Lower leg skin (tissue), 4 donors: ENCODE results near the gene SAMD9. TPM values are rescaled to one million over a fixed set of nuclear protein-coding genes. Genes with fewer than 3 reads are reported as not detected.

Source experiments
- DNase-seq, 2 donors: peaks; one replicate each; pipeline ENCODE4 v3.0.0-alpha.2; 2019; ENCODE audit warnings: low spot score in 2 of 2
- H3K4me3 ChIP-seq: fragments of 200-600 bp; sonication (generic); 2 replicates; pipeline ENCODE4 v1.5.1; 2017; ENCODE audit warnings: mild to moderate bottlenecking, low read depth; ENCODE audit not compliant: poor library complexity, severe bottlenecking
- POLR2A ChIP-seq, 2 donors: fragments of 450-650 bp; IDR thresholded peaks; one replicate each; pipeline ENCODE4 v1.6.1; 2016 to 2017; ENCODE audit warnings: antibody characterized with exemption in 2 of 2, mild to moderate bottlenecking in 1 of 2, moderate library complexity in 1 of 2
- WGBS, 2 donors: methylation state at CpG; one replicate each; pipeline ENCODE4 v1.1.5; 2018; 5-methylcytosine and 5-hydroxymethylcytosine counted together
- intact Hi-C: fragments of 100-400 bp; cut with DNase I; formaldehyde crosslinking; loops from one replicate; pipeline ENCODE4 v1.15.0; 2023; ENCODE audit warnings: low total_unique reads
- total RNA-seq, 4 donors: library from RNA; depleted of rRNA; stranded (reverse); fragments of >200 nt; gene quantifications; one replicate each; pipeline ENCODE4 v1.1.0, GENCODE V29; 2016
- TF ChIP-seq, protein P1 (sequence below), 3 donors: fragments of 450-650 bp; IDR thresholded peaks; one replicate each; pipeline ENCODE4 v1.5.1; 2016; ENCODE audit warnings: antibody characterized with exemption in 3 of 3, mild to moderate bottlenecking in 3 of 3, moderate library complexity in 2 of 3

SAMD9 gene
- 1 to 10 TPM; 1.4 to 4.7 (median 3.1) TPM for total RNA-seq

DNA sequence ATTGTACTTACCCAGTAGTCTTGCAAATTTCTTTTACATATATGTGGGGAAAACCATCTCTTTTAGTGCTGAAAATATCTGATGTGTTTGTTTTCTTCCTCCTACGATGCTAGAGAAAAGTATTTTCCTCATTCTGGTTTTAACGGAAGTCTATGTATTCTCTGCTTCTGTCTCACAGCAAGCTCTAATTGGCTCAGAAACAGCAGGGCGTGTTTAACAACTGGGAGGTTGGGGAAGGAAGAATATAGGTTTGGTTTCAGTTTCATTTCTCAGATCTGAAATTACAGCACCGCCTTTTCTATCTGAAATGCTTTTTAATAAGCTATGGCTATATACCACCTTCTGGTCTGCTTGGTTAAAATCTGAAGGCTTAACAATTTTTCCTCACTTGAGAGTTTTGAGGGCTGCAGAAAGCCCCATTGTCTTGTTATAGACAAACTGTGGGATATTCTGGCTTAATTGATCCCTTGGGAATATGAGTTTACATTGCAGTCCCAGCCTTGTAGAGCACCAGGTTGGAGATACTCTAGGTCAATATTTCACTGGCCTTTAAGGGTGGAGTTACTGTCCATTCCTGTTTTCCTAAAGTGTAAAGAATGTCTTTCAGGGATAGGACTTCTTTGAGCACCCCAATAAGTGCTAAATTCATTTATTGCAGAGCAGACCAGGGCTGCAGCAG lies at the start of gene SAMD9:
TSS of gene SAMD9 (minus strand) at position 128 of the 679 bp plus-strand sequence. CDS start 11,882 bp downstream, outside the sequence.
- 6% methylated on average over 4 of the region's 4 CpGs for WGBS, 2 donors
- TF ChIP-seq, protein P1, sequence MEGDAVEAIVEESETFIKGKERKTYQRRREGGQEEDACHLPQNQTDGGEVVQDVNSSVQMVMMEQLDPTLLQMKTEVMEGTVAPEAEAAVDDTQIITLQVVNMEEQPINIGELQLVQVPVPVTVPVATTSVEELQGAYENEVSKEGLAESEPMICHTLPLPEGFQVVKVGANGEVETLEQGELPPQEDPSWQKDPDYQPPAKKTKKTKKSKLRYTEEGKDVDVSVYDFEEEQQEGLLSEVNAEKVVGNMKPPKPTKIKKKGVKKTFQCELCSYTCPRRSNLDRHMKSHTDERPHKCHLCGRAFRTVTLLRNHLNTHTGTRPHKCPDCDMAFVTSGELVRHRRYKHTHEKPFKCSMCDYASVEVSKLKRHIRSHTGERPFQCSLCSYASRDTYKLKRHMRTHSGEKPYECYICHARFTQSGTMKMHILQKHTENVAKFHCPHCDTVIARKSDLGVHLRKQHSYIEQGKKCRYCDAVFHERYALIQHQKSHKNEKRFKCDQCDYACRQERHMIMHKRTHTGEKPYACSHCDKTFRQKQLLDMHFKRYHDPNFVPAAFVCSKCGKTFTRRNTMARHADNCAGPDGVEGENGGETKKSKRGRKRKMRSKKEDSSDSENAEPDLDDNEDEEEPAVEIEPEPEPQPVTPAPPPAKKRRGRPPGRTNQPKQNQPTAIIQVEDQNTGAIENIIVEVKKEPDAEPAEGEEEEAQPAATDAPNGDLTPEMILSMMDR (IDR thresholded peaks at IDR 0.05) = no peak
- TF ChIP-seq POLR2A (IDR thresholded peaks at IDR 0.05) = no peak
- intact Hi-C loops = no loop called here
- DNase-seq = peak in 1 of 2 donors; percentile 63
- H3K4me3 ChIP-seq = no peak within 1 kb of the TSS

DNA sequence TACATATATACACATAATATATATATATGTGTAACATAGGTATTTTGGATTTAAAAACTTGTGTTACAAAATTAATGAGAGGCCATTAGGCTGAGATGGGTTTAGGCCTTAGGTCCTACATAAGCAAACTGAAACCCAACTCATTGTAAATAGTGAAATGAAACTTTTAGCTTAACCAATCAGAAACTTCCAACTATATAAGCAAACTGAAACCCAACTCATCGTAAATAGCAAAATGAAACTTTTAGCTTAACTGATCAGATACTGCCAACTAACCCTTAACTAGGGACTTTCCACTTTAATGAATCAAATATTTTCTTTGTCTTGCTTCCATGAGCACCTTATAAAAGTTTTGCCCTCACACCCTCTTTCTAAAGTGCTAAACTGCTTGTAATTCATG lies 47.7 kb upstream of the SAMD9 start:
- TF ChIP-seq POLR2A (IDR thresholded peaks at IDR 0.05) = no peak
- TF ChIP-seq, protein P1 (IDR thresholded peaks at IDR 0.05) = no peak
- intact Hi-C loops = no loop called here
- WGBS, 2 donors = 31 to 36% methylated on average over 1 of the region's 1 CpG

DNA sequence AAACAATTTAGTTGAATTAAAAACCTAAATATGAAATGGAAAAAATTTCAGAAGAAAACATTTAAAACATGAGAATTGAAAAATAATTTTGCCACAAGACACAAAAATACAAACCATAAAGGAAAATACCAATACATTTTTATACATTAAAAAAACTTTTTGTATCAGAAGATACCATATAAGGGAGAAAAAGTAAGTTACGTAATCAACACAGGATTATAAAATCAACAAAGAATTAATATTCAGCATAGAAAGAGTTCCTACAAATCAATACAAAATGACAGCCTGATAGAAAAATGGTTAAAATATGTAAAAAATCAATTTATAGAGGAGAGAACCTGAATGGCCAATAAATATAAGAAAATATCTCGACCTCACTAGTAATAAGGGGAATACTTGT lies 47.0 kb upstream of the SAMD9 start:
- WGBS, 2 donors = 93 to 94% methylated on average over 2 of the region's 2 CpGs
- DNase-seq = no peak
- H3K4me3 ChIP-seq = no peak overlapping the region
- TF ChIP-seq POLR2A (IDR thresholded peaks at IDR 0.05) = no peak
- TF ChIP-seq, protein P1 (IDR thresholded peaks at IDR 0.05) = no peak
- intact Hi-C loops = no loop called here

More for the DNA sequence above, 47.7 kb upstream of the SAMD9 start:
- H3K4me3 ChIP-seq = no peak overlapping the region
- no peak for DNase-seq

DNA sequence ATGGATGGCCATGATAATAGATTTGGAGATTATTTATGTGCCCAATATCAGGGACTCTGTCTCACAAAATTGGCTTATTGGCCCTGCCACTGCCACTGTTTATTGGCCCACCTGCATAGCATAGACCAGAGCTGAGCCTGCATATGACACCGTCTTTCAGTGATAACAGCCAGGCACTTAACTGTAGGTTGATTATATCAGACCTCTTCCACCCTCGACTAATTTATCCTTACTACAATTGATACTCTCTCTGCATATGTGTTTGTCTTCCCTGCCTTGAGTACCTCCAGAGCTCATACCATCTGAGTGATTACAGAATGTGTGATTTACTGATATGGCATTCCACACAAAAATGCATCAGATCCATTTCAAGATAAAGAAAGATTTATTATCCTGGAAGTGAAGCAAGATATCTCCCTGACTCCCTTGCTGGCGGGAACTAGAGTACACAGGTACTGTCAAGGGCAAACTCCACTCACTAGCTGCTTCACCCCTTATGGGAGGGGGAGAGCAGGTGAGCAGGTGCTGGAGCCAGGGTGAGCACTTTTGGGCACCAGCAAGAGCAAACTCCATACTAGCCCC lies 43.5 kb upstream of the SAMD9 start:
- no peak overlapping the region for H3K4me3 ChIP-seq
- TF ChIP-seq, protein P1 (IDR thresholded peaks at IDR 0.05) = no peak
- no peak for TF ChIP-seq POLR2A (IDR thresholded peaks at IDR 0.05)
- 52 to 68% methylated on average over 3 of the region's 3 CpGs for WGBS, 2 donors
- no peak for DNase-seq
- intact Hi-C loops = no loop called here

DNA sequence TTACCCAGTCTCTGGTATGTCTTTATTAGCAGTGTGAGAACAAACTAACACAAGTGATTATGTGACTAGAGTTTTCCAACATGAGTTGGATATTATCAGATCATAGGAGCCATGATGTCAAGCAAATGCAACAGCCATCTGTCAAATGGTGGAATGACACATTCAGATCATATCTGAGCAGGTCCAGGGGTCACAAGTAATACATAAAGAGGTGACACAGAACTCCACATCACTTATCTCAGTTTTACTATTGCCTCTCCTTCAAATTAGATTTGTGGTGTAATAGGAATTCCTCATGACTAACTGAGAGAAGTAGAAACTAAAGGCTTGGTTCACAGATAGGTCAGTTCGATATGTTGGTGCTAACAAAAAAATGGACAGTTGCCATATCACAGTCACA lies 42.6 kb upstream of the SAMD9 start:
- 53 to 64% methylated on average over 1 of the region's 1 CpG for WGBS, 2 donors
- H3K4me3 ChIP-seq = no peak overlapping the region
- DNase-seq = no peak
- intact Hi-C loops = no loop called here
- TF ChIP-seq, protein P1 (IDR thresholded peaks at IDR 0.05) = no peak
- no peak for TF ChIP-seq POLR2A (IDR thresholded peaks at IDR 0.05)
